Muscle layer of colon (tissue), 2 donors: ENCODE results near the gene DLAT.
"Not testable (repeated sequence)": the region's sequence is repeated elsewhere in the genome, so short reads cannot be mapped to it uniquely, and the experiment has no call there.

Source experiments
- H3K27ac ChIP-seq: one replicate; pipeline ENCODE4 v1.7.0; 2013; ENCODE audit warnings: low read depth, mild to moderate bottlenecking, low read length, moderate library complexity
- H3K27me3 ChIP-seq, 2 donors: one replicate each; pipeline ENCODE4 v1.7.0; 2013; ENCODE audit warnings: low read length in 2 of 2, mild to moderate bottlenecking in 2 of 2; ENCODE audit not compliant: insufficient read depth in 2 of 2, control insufficient read depth in 1 of 2
- H3K36me3 ChIP-seq: one replicate; pipeline ENCODE4 v1.7.0; 2013; ENCODE audit warnings: mild to moderate bottlenecking, low read length; ENCODE audit not compliant: insufficient read depth
- H3K4me1 ChIP-seq: one replicate; pipeline ENCODE4 v1.7.0; 2013; ENCODE audit warnings: mild to moderate bottlenecking, low read length; ENCODE audit not compliant: insufficient read depth
- H3K4me3 ChIP-seq, 2 donors: one replicate each; pipeline ENCODE4 v1.7.0; 2013; ENCODE audit warnings: low read length in 2 of 2, low read depth in 1 of 2, mild to moderate bottlenecking in 1 of 2, moderate library complexity in 1 of 2
- H3K9ac ChIP-seq: one replicate; pipeline ENCODE4 v1.7.0; 2013; ENCODE audit warnings: low read length
- H3K9me3 ChIP-seq: one replicate; pipeline ENCODE4 v1.7.0; 2013; ENCODE audit warnings: mild to moderate bottlenecking, low read length
- donor health status: abdominal sarcoma.
- donor health status: Adenocarcinoma of cecum.

DLAT gene

GRCh38 chr11:112057170-112057569, 32.0 kb downstream of the DLAT start:
- H3K9me3 ChIP-seq: no peaks in the 10 kb centered on the region
- no peaks in the 10 kb centered on the region for H3K4me1 ChIP-seq
- H3K27me3 ChIP-seq: no peaks in the 10 kb centered on the region
- H3K36me3 ChIP-seq: peaks cover 38% of the 10 kb centered on the region
- no peak overlapping the region for H3K4me3 ChIP-seq
- no peak overlapping the region for H3K27ac ChIP-seq
- H3K9ac ChIP-seq: no peak overlapping the region

DNA sequence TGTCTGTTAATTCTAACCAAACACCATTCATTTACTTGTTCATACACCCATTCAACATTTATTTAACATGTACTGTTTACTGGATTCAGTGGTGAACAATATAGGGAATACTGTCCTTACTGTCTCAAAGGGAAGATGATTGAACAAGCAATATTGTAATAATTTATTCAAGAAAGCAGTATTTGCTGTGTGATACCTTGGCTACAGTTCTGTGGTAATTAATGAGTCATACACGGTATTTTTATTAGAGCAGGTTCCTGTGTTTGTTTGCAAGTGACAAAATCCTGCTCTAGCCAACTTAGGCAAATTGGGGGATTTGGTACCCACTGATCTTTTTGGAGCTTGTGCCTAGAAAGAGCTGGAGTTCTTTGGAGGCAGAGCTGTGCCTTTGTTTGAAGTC, 32.9 kb downstream of the DLAT start:
- Histone ChIP-seq H3K9ac (no peak overlapping the region), H3K4me3 (no peak overlapping the region), H3K9me3 (no peaks in the 10 kb centered on the region), H3K4me1 (no peaks in the 10 kb centered on the region), H3K27me3 (no peaks in the 10 kb centered on the region), H3K36me3 (peaks cover 38% of the 10 kb centered on the region), H3K27ac (no peak overlapping the region)

GRCh38 chr11:112062923-112063322, 37.7 kb downstream of the DLAT start:
- peaks cover 22% of the 10 kb centered on the region for H3K36me3 ChIP-seq

DNA sequence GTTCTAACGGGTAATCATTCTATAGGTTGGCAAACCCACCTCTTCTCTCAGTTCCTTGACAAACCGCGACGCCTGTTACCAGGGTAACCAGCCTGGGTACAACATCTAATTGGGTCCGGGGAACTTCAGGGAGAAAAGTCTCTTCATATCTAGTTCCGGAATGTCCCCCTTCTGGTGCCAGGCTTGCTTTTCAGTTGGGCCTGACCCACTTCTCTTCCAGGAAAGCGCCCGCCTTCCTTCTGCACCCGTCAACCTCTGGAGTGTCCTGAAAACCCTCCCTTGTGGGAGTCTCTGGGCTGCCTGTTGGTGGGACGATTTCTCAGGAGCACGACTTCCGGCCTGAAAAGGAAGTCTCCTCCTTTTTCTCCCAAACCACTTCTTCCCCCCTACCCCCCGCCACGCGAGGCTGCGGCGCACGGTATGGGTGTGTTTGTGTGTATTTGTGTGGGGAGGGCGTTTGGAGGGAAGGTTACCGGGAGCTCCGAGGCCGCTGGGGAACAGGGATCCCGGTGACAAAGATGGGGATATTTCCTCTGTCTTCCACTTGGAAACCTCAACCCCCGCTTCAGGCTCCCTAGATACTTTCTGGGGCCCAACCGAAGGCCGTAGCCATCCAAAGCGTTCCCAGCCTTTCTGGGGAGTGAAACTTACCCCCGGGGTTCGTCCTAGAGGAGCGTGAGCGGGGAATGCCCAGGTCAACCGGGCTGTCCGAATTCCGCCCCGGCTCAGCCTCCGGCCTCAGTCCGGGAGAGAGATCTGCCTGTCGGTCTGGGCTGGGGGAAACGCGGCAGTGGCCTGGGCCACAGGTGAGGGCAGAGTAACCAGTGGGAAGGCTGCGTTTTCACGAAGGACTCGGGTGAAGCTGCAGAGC, 49.0 kb downstream of the DLAT start, which contains the start of the genes NKAPD1 and PIH1D2:
Gene NKAPD1, plus strand, starts transcription at position 359 of the 871 bp plus-strand sequence. CDS start 1,276 bp downstream, outside the sequence.
Gene PIH1D2, minus strand, starts transcription at position 77 of the 871 bp plus-strand sequence. CDS start 843 bp downstream, outside the sequence.
- Histone ChIP-seq H3K9me3 (no peaks in the 10 kb centered on the region), H3K36me3 (peaks cover 26% of the 10 kb centered on the region), H3K4me1 (peaks cover 17% of the 10 kb centered on the region), H3K4me3 (peak within 1 kb of the TSS; percentile 89 to 98), H3K27me3 (no peaks in the 10 kb centered on the region), H3K27ac (peak within 1 kb of the TSS; percentile 89), H3K9ac (peak within 1 kb of the TSS; percentile 83)

More at GRCh38 chr11:112062923-112063322, 37.7 kb downstream of the DLAT start:
- H3K4me3 ChIP-seq: no peak overlapping the region
- no peak overlapping the region for H3K27ac ChIP-seq
- no peak overlapping the region for H3K9ac ChIP-seq
- H3K4me1 ChIP-seq: no peaks in the 10 kb centered on the region
- no peaks in the 10 kb centered on the region for H3K9me3 ChIP-seq
- no peaks in the 10 kb centered on the region for H3K27me3 ChIP-seq

- H3K4me1 ChIP-seq: peaks cover 14% of the 10 kb centered on the region
- H3K9ac ChIP-seq: no peak overlapping the region
- H3K27ac ChIP-seq: no peak overlapping the region
- no peaks in the 10 kb centered on the region for H3K27me3 ChIP-seq
- peaks cover 60% of the 10 kb centered on the region for H3K36me3 ChIP-seq
- no peak overlapping the region for H3K4me3 ChIP-seq
- H3K9me3 ChIP-seq: no peaks in the 10 kb centered on the region
Measured at GRCh38 chr11:112082729-112083128, 57.5 kb downstream of the DLAT start.

DNA sequence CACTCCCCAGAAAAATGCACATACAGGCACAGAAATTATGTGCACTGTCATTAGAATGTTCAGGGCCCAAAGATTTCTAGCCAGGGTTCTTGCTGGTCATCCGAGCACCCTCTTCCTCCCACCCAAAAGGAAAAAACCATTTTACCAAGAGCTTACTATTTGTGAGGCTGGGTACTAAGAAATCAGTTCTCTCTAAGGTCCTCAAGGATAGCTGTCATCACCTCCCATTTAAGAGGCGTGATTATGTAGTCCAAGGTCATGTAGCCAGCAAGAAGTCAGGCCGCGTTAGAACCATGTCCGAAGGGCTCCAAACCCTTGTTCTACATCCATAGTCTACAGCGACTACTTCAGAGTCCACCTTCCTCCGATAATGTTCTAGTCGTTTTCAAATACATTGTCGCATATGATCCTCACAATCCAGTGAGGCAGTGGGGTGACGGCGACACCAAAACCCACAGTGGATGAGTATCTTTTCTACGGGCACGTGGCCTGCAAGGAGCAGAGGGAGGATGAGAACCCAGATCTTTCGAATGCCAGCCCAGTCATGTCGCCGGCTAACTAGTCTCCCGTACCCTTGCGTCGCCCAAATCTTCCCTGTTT, 60.7 kb downstream of the DLAT start:
- Histone ChIP-seq H3K9ac (peak overlapping the region; percentile 72), H3K4me1 (peaks cover 31% of the 10 kb centered on the region), H3K36me3 (peaks cover 64% of the 10 kb centered on the region), H3K27ac (peak overlapping the region; percentile 13), H3K9me3 (no peaks in the 10 kb centered on the region), H3K4me3 (peak overlapping the region; percentile 63 to 95), H3K27me3 (no peaks in the 10 kb centered on the region)

GRCh38 chr11:112086422-112087191, 61.4 kb downstream of the DLAT start, which contains the start of the genes SDHD and TIMM8B:
TSS of gene SDHD (plus strand) at chr11:112086873. CDS start at chr11:112086908, 35 bp downstream.
TSS of gene TIMM8B (minus strand) at chr11:112086756. CDS start at chr11:112086723, 33 bp downstream.
- H3K9ac ChIP-seq: peak within 1 kb of the TSS; percentile 74
- peaks cover 31% of the 10 kb centered on the region for H3K4me1 ChIP-seq
- H3K27ac ChIP-seq: peak within 1 kb of the TSS; percentile 71
- no peaks in the 10 kb centered on the region for H3K9me3 ChIP-seq
- H3K36me3 ChIP-seq: peaks cover 68% of the 10 kb centered on the region
- peak within 1 kb of the TSS; percentile 63 to 95 for H3K4me3 ChIP-seq
- H3K27me3 ChIP-seq: no peaks in the 10 kb centered on the region

DNA sequence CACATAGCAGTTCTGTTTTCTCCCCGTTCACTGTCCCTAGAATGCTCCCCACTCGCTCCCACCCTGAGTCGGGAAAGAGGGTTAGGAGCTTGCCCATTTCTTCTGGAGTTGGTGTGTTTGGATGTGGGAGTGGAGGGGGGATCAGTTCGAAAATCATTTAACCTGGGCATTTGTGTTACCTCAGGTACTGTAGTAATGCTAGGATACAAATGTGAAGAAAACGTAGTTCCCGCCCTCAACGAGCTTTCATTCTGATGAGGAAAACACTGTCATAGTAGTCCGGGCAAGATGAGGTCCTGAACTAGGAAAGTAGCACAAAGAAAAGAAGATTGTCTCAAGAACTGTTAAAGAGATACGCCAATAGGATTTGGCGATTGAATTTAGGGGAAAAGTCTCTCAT, 62.0 kb downstream of the DLAT start:
- peaks cover 31% of the 10 kb centered on the region for H3K4me1 ChIP-seq
- no peaks in the 10 kb centered on the region for H3K9me3 ChIP-seq
- peak overlapping the region; percentile 74 for H3K9ac ChIP-seq
- no peaks in the 10 kb centered on the region for H3K27me3 ChIP-seq
- H3K4me3 ChIP-seq: peak overlapping the region; percentile 63 to 95
- peak overlapping the region; percentile 71 for H3K27ac ChIP-seq
- H3K36me3 ChIP-seq: peaks cover 69% of the 10 kb centered on the region

GRCh38 chr11:112095302-112095701, 70.1 kb downstream of the DLAT start:
- not testable (repeated sequence) for H3K27ac ChIP-seq, H3K9me3 ChIP-seq, H3K4me3 ChIP-seq, H3K9ac ChIP-seq, H3K27me3 ChIP-seq, H3K4me1 ChIP-seq
- peaks cover 46% of the 10 kb centered on the region for H3K36me3 ChIP-seq

DNA sequence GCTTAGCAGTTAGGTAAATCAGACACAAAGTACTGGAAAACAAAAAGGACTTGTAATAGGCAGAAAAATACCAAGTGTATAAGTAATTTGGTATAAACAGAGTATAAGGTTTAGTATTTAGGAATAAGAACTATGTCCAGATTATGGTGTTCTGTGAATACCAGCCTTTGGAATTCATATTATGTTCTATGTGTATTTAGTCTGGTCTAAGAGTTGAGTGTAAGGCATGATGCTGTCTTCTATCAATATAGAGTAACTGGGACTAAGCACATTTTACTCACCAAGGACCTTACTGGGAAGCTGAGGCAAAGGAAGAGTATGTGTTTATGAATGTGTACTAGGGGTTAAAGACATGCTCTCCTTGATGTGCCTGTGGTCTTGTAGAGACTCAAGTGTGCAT, 71.0 kb downstream of the DLAT start:
- Histone ChIP-seq H3K9ac (no peak overlapping the region), H3K4me1 (no peaks in the 10 kb centered on the region), H3K36me3 (peaks cover 37% of the 10 kb centered on the region), H3K9me3 (no peaks in the 10 kb centered on the region), H3K27ac (no peak overlapping the region), H3K27me3 (no peaks in the 10 kb centered on the region), H3K4me3 (no peak overlapping the region)
